ENCODE measurements around the gene ACVR2B. TPM values are rescaled to one million over a fixed set of nuclear protein-coding genes. Genes with fewer than 3 reads are reported as not detected.

ACVR2B gene
- total RNA-seq, 1 experiment from 2014 or later: 2.2 TPM

DNA sequence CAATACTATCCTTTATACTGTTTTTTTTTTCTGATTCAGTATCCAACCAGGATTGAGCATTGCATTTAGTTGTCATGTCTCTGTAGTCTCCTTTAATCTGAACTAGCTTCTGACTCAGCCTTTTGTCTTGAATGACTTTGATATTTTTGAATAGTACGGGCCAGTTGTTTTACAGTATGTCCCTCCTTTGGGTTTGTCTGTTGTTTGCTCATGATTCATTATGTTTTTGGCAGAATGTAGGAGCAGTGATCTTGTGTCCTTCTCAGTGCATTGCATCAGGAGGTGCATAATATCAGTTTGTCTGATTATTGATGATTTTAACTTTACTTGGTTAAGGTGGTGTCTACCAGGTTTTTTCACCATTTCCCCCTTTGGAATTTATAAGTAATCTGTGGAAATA, 63.0 kb downstream of the ACVR2B start:
- Histone ChIP-seq H3K36me3 (peaks cover 10% of the 10 kb centered on the region), H3K4me3 (no peak overlapping the region), H3K27ac (no peak overlapping the region), H3K27me3 (replicated peaks) (no peaks in the 10 kb centered on the region), H3K9me3 (replicated peaks) (no peaks in the 10 kb centered on the region), H3K4me1 (replicated peaks) (no peaks in the 10 kb centered on the region)
- DNase-seq (ENCODE audit: low read depth in 1 of 2, low spot score in 2 of 2): no peak

DNA sequence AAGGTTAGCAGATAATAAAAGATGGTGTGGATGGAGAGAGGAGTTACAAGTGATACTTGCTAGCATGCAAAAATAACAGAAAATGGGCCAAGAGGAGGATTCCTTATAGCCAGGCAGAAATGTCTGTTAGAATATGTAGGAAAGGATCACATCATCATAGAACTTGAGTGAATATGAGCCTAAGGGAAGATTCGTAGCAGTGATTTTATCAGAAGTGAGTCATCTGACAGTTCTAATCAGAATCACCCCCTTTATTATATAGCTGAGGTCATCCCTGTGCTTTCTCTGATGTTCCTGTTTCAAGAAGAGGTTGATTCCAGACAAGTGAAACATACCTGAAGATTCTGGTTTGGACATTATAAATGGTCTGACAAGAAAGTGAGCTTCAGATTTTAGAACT, 65.3 kb downstream of the ACVR2B start:
- no peak for DNase-seq (ENCODE audit: low read depth in 1 of 2, low spot score in 2 of 2)
- H3K36me3 ChIP-seq: peaks cover 15% of the 10 kb centered on the region
- no peaks in the 10 kb centered on the region for H3K27me3 ChIP-seq (replicated peaks)
- no peak overlapping the region for H3K27ac ChIP-seq
- no peaks in the 10 kb centered on the region for H3K4me1 ChIP-seq (replicated peaks)
- H3K4me3 ChIP-seq: no peak overlapping the region
- H3K9me3 ChIP-seq (replicated peaks): no peaks in the 10 kb centered on the region

DNA sequence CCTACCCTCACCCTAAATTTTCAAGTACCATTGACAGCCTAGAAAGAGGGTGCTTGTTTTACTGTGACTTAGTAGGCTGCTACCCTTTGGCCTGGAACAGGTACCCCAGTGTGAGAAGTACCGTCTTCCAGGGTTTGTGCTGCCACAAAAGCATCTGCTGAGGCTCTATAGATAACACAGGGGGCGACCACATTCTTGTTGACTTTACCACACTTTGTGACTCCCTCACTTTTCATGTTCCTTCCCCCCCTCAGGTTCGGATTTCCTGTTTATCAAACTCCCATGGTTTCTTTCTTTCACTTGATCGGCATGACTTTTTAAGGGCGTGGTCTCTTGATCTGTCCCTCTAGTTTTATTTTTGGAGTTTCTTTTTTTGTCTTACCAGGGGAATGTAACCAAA, 66.0 kb downstream of the ACVR2B start:
- no peak overlapping the region for H3K27ac ChIP-seq
- H3K4me3 ChIP-seq: no peak overlapping the region
- H3K27me3 ChIP-seq (replicated peaks): no peaks in the 10 kb centered on the region
- peaks cover 19% of the 10 kb centered on the region for H3K36me3 ChIP-seq
- DNase-seq (ENCODE audit: low read depth in 1 of 2, low spot score in 2 of 2): no peak
- no peaks in the 10 kb centered on the region for H3K9me3 ChIP-seq (replicated peaks)
- H3K4me1 ChIP-seq (replicated peaks): no peaks in the 10 kb centered on the region

DNA sequence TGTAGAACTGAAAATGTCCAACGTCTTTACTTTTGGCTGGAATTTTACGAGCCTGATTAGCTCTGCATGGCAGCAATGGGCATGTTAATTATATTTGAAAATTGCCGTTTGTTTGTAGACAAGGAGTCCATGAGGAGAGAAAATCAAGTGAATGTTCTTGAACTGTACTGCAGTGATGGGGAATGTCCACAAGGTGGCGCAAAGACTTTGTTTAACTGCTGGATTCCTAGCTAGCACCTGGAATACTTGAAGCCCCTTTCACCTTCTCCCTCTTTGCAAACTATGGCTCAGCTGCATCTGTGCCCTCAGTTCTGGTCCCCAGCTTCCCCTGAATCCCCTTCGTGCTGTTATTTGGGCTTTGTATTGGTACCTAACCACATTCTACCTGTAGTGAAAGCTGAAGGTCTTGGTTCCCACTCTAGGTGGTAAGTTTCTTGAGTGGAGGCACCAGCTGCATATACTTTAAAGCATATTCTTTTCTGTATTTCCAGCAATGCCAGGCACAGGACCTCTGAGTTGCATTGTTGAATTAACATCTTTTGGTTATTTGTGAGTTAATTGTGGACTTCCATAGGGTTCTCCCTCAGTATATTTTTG, 67.8 kb downstream of the ACVR2B start:
- Histone ChIP-seq H3K4me3 (no peak overlapping the region), H3K36me3 (peaks cover 30% of the 10 kb centered on the region), H3K27me3 (replicated peaks) (no peaks in the 10 kb centered on the region), H3K9me3 (replicated peaks) (no peaks in the 10 kb centered on the region), H3K4me1 (replicated peaks) (no peaks in the 10 kb centered on the region), H3K27ac (no peak overlapping the region)
- DNase-seq (ENCODE audit: low read depth in 1 of 2, low spot score in 2 of 2): peak in 1 of 2 experiments; percentile 37

DNA sequence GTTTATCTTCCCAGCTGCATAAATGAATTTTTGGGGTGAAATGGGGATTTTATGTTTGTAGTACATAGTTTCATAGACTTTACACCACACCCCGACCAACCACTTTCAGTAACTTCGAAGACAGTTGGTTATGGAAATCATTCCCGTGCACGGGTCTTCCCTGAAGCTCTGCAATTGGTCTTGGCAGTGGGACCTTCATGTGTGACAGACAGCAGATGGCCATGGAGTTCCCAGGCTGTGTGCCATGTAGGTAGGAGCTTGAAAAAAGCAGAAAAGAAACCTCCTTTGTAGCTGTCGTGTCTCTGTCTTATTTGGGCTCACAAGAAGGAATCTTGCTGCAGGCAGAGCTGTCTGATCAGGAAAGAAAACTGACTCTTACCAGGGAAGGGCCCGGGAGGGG, 68.3 kb downstream of the ACVR2B start:
- no peak overlapping the region for H3K27ac ChIP-seq
- no peak for DNase-seq (ENCODE audit: low read depth in 1 of 2, low spot score in 2 of 2)
- no peaks in the 10 kb centered on the region for H3K4me1 ChIP-seq (replicated peaks)
- H3K36me3 ChIP-seq: peaks cover 30% of the 10 kb centered on the region
- no peak overlapping the region for H3K4me3 ChIP-seq
- no peaks in the 10 kb centered on the region for H3K27me3 ChIP-seq (replicated peaks)
- H3K9me3 ChIP-seq (replicated peaks): no peaks in the 10 kb centered on the region

DNA sequence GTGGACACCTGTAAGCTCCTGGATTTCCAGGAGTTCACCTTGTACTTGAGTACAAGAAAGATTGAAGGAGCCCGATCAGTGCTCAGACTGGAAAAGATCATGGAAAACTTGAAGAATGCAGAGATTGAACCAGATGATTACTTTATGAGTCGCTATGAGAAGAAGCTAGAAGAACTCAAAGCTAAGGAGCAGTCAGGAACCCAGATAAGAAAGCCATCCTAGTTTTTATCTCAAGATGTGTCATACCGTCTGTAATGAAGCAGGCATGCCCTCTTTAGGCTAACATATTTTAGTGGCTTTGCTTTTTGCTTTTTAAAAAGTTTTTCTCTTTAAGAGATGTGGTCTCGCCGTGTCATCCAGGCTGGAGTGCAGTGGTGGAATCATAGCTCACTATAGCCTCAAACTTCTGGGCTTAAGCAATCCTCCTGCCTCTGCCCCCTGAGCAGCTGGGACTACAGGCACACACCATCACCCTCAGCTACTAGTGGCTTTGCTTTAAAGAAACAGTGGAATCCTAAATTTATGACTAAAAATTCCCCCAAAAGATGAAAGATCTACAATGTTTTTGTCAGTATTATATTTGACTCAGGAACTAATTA, 70.5 kb downstream of the ACVR2B start:
- no peaks in the 10 kb centered on the region for H3K4me1 ChIP-seq (replicated peaks)
- H3K27me3 ChIP-seq (replicated peaks): no peaks in the 10 kb centered on the region
- peaks cover 30% of the 10 kb centered on the region for H3K36me3 ChIP-seq
- no peak for DNase-seq (ENCODE audit: low read depth in 1 of 2, low spot score in 2 of 2)
- no peaks in the 10 kb centered on the region for H3K9me3 ChIP-seq (replicated peaks)
- H3K27ac ChIP-seq: no peak overlapping the region
- no peak overlapping the region for H3K4me3 ChIP-seq

DNA sequence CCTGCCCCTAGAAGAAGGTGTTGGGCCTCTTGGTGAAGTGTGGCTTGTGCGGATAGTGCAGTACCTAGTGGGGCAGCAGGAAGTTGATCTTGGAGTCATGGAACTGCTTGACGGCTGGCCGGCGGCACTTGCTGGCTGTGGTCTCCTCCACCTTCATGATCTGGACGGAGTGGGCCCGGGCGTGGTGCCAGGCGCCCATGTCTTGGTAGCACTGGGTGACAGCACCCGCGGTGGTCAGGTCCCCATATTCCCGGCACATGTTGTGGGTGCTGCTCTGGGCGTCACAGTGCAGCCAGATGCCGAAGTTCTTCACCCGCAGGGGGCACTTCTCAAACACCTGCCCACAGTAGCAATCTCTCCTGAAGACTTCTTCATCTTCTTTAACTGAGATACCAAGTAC, 73.1 kb downstream of the ACVR2B start:
- Histone ChIP-seq H3K27me3 (replicated peaks) (no peaks in the 10 kb centered on the region), H3K9me3 (replicated peaks) (no peaks in the 10 kb centered on the region), H3K4me1 (replicated peaks) (no peaks in the 10 kb centered on the region), H3K4me3 (no peak overlapping the region), H3K27ac (no peak overlapping the region), H3K36me3 (peaks cover 26% of the 10 kb centered on the region)
- DNase-seq (ENCODE audit: low read depth in 1 of 2, low spot score in 2 of 2): no peak

DNA sequence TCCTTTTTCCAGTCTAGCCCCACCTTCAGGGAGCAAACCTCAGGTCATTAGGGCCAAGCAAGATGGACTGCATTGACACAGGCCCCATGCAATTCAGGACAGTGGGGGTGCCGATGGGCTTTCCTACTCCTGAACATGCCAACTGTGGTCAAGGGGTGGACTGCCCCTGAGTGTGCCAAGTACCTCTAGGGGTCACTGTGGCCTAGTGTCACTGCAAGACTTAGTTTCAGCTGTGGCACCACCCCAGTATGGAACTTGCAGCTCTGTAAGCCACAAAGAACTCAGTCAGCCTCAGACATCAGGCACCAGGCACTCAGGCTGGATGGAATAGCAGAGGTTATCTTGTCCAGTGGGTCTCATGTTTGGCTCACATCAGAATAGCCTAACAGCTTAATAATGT, 74.8 kb downstream of the ACVR2B start:
- Histone ChIP-seq H3K27ac (no peak overlapping the region), H3K4me1 (replicated peaks) (no peaks in the 10 kb centered on the region), H3K9me3 (replicated peaks) (no peaks in the 10 kb centered on the region), H3K27me3 (replicated peaks) (no peaks in the 10 kb centered on the region), H3K4me3 (no peak overlapping the region), H3K36me3 (peaks cover 19% of the 10 kb centered on the region)
- DNase-seq (ENCODE audit: low read depth in 1 of 2, low spot score in 2 of 2): no peak

DNA sequence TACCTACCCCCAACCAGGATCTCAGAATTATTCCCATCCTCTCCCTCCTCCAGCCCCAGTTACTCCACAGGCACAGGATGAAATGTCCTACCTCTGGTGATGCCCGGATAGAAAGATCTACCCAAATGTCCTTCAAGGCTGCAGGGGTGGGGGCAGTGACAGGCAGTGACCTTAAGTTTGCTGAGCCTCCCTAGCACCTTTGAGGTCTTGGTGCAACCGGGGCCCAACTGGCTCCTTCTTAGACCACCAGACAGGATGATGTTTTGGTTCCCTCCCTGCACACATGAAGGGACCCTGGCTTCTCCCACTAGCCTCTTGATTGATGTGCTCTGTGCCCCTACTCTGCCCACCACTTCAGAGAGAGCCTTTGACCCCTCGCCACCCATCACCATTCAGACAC, 78.8 kb downstream of the ACVR2B start:
- no peaks in the 10 kb centered on the region for H3K27me3 ChIP-seq (replicated peaks)
- no peaks in the 10 kb centered on the region; the same call in 1 of the 2 replicates for H3K36me3 ChIP-seq
- DNase-seq (ENCODE audit: low read depth in 1 of 2, low spot score in 2 of 2): no peak
- no peaks in the 10 kb centered on the region for H3K9me3 ChIP-seq (replicated peaks)
- no peaks in the 10 kb centered on the region for H3K4me1 ChIP-seq (replicated peaks)
- no peak overlapping the region for H3K27ac ChIP-seq
- H3K4me3 ChIP-seq: no peak overlapping the region

DNA sequence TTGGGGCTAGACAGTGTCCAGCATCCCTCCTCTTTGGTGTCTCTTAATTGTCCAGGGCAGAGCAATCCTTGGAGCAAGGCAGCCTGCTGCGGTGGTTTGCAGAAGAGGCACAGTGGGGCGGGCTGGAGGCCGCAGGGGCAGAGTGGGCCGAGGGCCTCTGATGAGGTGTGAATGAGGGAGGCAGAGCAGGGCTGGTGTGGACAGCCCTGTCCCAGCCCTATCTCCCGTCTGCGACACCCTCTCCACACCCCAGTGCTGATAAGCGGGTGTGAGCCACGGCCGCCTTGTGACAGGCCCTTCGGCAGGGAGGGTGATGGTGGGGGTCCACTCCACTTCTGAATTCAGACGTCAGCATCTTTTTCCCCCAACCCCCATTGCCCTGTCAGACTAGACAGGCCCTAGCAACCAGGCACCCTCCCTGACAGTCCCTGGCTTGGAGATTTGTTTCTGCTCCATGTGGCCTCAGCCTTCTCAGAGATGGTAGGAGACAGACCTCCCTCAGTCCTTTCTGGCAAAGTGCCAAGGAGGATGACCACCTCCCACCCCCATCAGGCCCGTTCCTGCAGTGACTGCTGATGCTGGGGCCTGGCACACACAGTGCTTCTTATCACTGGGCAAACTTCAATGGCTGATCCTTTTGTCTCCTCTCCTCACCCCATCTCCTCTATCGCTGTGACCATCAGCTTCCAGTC, 79.7 kb downstream of the ACVR2B start:
- no peaks in the 10 kb centered on the region for H3K9me3 ChIP-seq (replicated peaks)
- H3K4me1 ChIP-seq (replicated peaks): no peaks in the 10 kb centered on the region
- H3K4me3 ChIP-seq: no peak overlapping the region
- no peaks in the 10 kb centered on the region for H3K27me3 ChIP-seq (replicated peaks)
- DNase-seq (ENCODE audit: low read depth in 1 of 2, low spot score in 2 of 2): no peak
- H3K27ac ChIP-seq: no peak overlapping the region
- no peaks in the 10 kb centered on the region for H3K36me3 ChIP-seq

DNA sequence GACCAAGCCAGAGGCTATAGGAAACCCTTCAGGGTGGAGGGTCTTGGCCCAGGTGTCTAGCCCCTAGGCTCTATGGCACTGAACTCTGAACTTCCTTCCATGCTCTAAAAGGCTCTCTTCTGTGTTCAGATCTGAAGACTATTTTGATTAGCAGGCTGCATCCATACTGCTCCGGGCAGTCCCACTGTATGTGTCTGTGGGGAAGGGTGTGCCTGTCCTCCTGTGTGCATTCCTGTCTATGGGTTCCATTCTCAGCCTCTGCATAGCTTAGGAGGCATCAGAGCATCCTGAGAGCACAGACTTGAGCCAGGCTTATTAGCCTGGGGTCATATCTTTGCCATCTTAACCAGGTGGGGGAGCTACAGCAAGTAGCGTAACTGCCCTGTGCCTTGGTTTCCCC, 80.5 kb downstream of the ACVR2B start:
- Histone ChIP-seq H3K27ac (no peak overlapping the region), H3K27me3 (replicated peaks) (no peaks in the 10 kb centered on the region), H3K36me3 (no peaks in the 10 kb centered on the region), H3K4me3 (no peak overlapping the region), H3K9me3 (replicated peaks) (no peaks in the 10 kb centered on the region), H3K4me1 (replicated peaks) (no peaks in the 10 kb centered on the region)
- DNase-seq (ENCODE audit: low read depth in 1 of 2, low spot score in 2 of 2): no peak

DNA sequence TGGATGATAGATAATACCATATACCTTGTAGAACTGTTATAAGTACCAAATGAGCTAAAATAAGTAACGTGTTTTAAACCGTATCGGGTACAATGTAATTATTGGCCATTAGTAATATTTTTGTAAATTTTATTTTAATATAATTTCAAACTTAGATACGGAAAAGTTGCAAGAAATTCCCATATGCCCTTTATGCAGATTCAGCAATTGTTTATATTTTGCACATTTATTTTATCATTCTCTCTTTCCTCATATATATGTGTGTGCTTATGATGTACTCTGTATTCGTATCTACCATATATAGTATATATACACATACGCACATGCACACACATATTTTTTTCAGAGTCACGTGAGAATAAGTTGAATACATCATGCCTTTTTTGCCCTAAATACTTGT, 80.9 kb downstream of the ACVR2B start:
- Histone ChIP-seq H3K4me1 (replicated peaks) (no peaks in the 10 kb centered on the region), H3K4me3 (no peak overlapping the region), H3K27ac (no peak overlapping the region), H3K27me3 (replicated peaks) (no peaks in the 10 kb centered on the region), H3K36me3 (no peaks in the 10 kb centered on the region), H3K9me3 (replicated peaks) (no peaks in the 10 kb centered on the region)
- no peak for DNase-seq (ENCODE audit: low read depth in 1 of 2, low spot score in 2 of 2)

DNA sequence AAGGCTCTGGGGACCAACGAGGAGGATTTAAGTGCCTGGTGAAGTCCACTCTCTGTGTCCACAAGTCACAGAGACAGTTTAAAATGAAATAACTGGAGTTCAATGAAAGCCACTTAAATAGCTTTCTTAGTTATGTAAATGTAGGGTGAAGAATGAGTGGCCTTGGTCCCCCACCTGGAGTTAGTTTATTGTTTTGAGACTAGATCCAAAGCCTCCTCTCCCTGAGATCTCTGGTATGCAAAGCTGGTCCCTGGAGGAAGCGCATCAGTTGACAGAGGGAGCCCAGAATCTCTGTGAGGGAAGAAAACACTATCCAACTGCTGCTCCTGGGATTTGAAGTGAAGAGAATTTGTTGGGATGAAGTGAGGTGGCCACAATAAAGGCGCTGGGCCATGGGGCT, 83.0 kb downstream of the ACVR2B start:
- Histone ChIP-seq H3K27me3 (replicated peaks) (no peaks in the 10 kb centered on the region), H3K4me1 (replicated peaks) (no peaks in the 10 kb centered on the region), H3K9me3 (replicated peaks) (no peaks in the 10 kb centered on the region), H3K4me3 (no peak overlapping the region), H3K36me3 (no peaks in the 10 kb centered on the region), H3K27ac (no peak overlapping the region)
- no peak for DNase-seq (ENCODE audit: low read depth in 1 of 2, low spot score in 2 of 2)

DNA sequence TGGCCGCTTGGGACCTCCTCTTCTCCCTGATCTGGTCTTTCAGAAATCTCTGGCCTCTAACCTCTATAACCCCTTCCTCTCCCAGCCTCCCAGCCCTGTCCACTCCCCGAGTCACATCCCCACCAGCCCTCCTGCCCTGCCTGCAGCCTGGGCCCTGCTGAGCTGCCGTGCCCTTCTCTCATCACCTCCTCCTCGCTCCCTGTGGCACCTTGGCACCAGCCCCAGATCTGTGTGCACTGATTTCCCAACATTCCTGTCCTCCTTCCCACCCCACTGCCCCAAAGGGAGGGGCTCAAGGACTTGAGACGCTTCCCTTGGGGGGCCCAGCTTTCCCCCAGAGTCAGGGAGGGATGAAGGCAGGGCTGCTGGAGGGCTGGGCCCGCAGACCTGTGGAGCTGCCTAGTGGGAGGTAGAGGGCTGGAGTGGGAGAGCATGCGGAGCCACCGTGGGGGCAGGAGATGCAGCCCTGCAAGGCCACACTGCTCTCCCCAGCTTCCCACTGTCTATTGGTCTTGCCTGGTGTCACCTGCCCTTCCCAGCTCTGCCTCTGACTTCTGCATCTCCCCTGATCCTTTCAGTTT, 85.2 kb downstream of the ACVR2B start:
- Histone ChIP-seq H3K36me3 (no peaks in the 10 kb centered on the region), H3K4me3 (no peak overlapping the region), H3K27ac (no peak overlapping the region), H3K9me3 (replicated peaks) (no peaks in the 10 kb centered on the region), H3K27me3 (replicated peaks) (no peaks in the 10 kb centered on the region), H3K4me1 (replicated peaks) (no peaks in the 10 kb centered on the region)
- DNase-seq (ENCODE audit: low read depth in 1 of 2, low spot score in 2 of 2): no peak
